Lower leg skin (tissue), 4 donors: ENCODE measurements around the gene RPA1. TPM values are rescaled to one million over a fixed set of nuclear protein-coding genes. Genes with fewer than 3 reads are reported as not detected.
"Not testable (repeated sequence)": the region's sequence is repeated elsewhere in the genome, so short reads cannot be mapped to it uniquely, and the experiment has no call there.

Source experiments
- DNase-seq, 2 donors: peaks; one replicate each; pipeline ENCODE4 v3.0.0-alpha.2; 2019; ENCODE audit warnings: low spot score in 2 of 2
- H3K4me3 ChIP-seq: fragments of 200-600 bp; sonication (generic); 2 replicates; pipeline ENCODE4 v1.5.1; 2017; ENCODE audit warnings: mild to moderate bottlenecking, low read depth; ENCODE audit not compliant: poor library complexity, severe bottlenecking
- CTCF ChIP-seq, 3 donors: fragments of 450-650 bp; IDR thresholded peaks; one replicate each; pipeline ENCODE4 v1.5.1; 2016; ENCODE audit warnings: antibody characterized with exemption in 3 of 3, mild to moderate bottlenecking in 3 of 3, moderate library complexity in 2 of 3
- POLR2A ChIP-seq, 2 donors: fragments of 450-650 bp; IDR thresholded peaks; one replicate each; pipeline ENCODE4 v1.6.1; 2016 to 2017; ENCODE audit warnings: antibody characterized with exemption in 2 of 2, mild to moderate bottlenecking in 1 of 2, moderate library complexity in 1 of 2
- WGBS, 2 donors: methylation state at CpG; one replicate each; pipeline ENCODE4 v1.1.5; 2018; 5-methylcytosine and 5-hydroxymethylcytosine counted together
- intact Hi-C: fragments of 100-400 bp; cut with DNase I; formaldehyde crosslinking; loops from one replicate; pipeline ENCODE4 v1.15.0; 2023; ENCODE audit warnings: low total_unique reads
- total RNA-seq, 4 donors: library from RNA; depleted of rRNA; stranded (reverse); fragments of >200 nt; gene quantifications; one replicate each; pipeline ENCODE4 v1.1.0, GENCODE V29; 2016

Gene RPA1
- total RNA-seq, 4 donors from 2014 or later: 21.0 to 31.5 (median 26.9) TPM

- intact Hi-C loops: no loop called here
- TF ChIP-seq POLR2A (IDR thresholded peaks at IDR 0.05): no peak
- WGBS, 2 donors: 98% methylated on average over 7 of the region's 7 CpGs
- no peak for DNase-seq
- no peak overlapping the region for H3K4me3 ChIP-seq
Observed at GRCh38 chr17:1894753-1895339, 65.0 kb downstream of the RPA1 start.

GRCh38 chr17:1895479-1895878 lies 65.7 kb downstream of the RPA1 start:
- H3K4me3 ChIP-seq, DNase-seq, intact Hi-C loops: not testable (repeated sequence)
- WGBS, 2 donors: 97 to 98% methylated on average over 11 of the region's 11 CpGs

- TF ChIP-seq CTCF (IDR thresholded peaks at IDR 0.05) (no peak), POLR2A (IDR thresholded peaks at IDR 0.05) (no peak)
- no peak for DNase-seq
- intact Hi-C loops: no loop called here
- 87 to 89% methylated on average over 25 of the region's 25 CpGs for WGBS, 2 donors
- no peak overlapping the region for H3K4me3 ChIP-seq
Observed at GRCh38 chr17:1896243-1897104, 66.7 kb downstream of the RPA1 start.

- no peak for TF ChIP-seq CTCF (IDR thresholded peaks at IDR 0.05)
- no peak for TF ChIP-seq POLR2A (IDR thresholded peaks at IDR 0.05)
- no peak overlapping the region for H3K4me3 ChIP-seq
- DNase-seq: no peak
- intact Hi-C loops: no loop called here
- 86 to 94% methylated on average over 18 of the region's 18 CpGs for WGBS, 2 donors
Observed at GRCh38 chr17:1897105-1897656, 67.4 kb downstream of the RPA1 start.

- 91 to 93% methylated on average over 17 of the region's 17 CpGs for WGBS, 2 donors
- TF ChIP-seq CTCF (IDR thresholded peaks at IDR 0.05): no peak
- no peak for DNase-seq
- H3K4me3 ChIP-seq: no peak overlapping the region
- intact Hi-C loops: no loop called here
Observed at GRCh38 chr17:1898332-1898731, 68.5 kb downstream of the RPA1 start.

GRCh38 chr17:1898872-1899271 lies 69.1 kb downstream of the RPA1 start:
- H3K4me3 ChIP-seq: no peak overlapping the region
- no peak for TF ChIP-seq POLR2A (IDR thresholded peaks at IDR 0.05)
- TF ChIP-seq CTCF (IDR thresholded peaks at IDR 0.05): no peak
- WGBS, 2 donors: 93 to 95% methylated on average over 12 of the region's 12 CpGs
- no peak for DNase-seq
- intact Hi-C loops: no loop called here
